Stimulated activated CD8-positive, alpha-beta memory T cell treated with anti-CD3 and anti-CD28 coated beads, Interleukin-12 subunit alpha, Interleukin-12 subunit beta, amount 100 ng/mL, for 24 hours (primary cell): Measurements from ENCODE around the gene MFAP2.
"Not testable (repeated sequence)": the region's sequence is repeated elsewhere in the genome, so short reads cannot be mapped to it uniquely, and the experiment has no call there.

Experiments used
- DNase-seq: peaks from one replicate; pipeline ENCODE4 v3.0.0-alpha.2; 2020; ENCODE audit errors: extremely low read depth

The MFAP2 gene

GRCh38 chr1:16979475-16980327 lies 719 bp downstream of the MFAP2 start:
- DNase-seq, result no peak

- no peak for DNase-seq
Observed at GRCh38 chr1:16978567-16979474, 1.6 kb downstream of the MFAP2 start.

- no peak for DNase-seq
Observed at GRCh38 chr1:16978139-16978538, 2.3 kb downstream of the MFAP2 start.

GRCh38 chr1:16977377-16977776 lies 3.0 kb downstream of the MFAP2 start:
- no peak for DNase-seq

- DNase-seq, result no peak
Observed at GRCh38 chr1:16976966-16977365, 3.5 kb downstream of the MFAP2 start.

GRCh38 chr1:16975838-16976237 lies 4.6 kb downstream of the MFAP2 start:
- DNase-seq, result no peak

- no peak for DNase-seq
Observed at GRCh38 chr1:16975211-16975610, 5.2 kb downstream of the MFAP2 start.

GRCh38 chr1:16973215-16973614 lies 7.2 kb downstream of the MFAP2 start:
- DNase-seq, result no peak

GRCh38 chr1:16972189-16972895 lies 8.1 kb downstream of the MFAP2 start:
- no peak for DNase-seq

- no peak for DNase-seq
Observed at GRCh38 chr1:16971341-16972188, 8.9 kb downstream of the MFAP2 start.

- no peak for DNase-seq
Observed at GRCh38 chr1:16970132-16970910, 10.1 kb downstream of the MFAP2 start.

GRCh38 chr1:16969651-16970050 lies 10.8 kb downstream of the MFAP2 start:
- DNase-seq, result no peak

- no peak for DNase-seq
Observed at GRCh38 chr1:16969057-16969611, 11.3 kb downstream of the MFAP2 start.

- DNase-seq, result no peak
Observed at GRCh38 chr1:16968372-16968771, 12.0 kb downstream of the MFAP2 start.

- no peak for DNase-seq
Observed at GRCh38 chr1:16967962-16968361, 12.5 kb downstream of the MFAP2 start.

GRCh38 chr1:16967095-16967575 lies 13.3 kb downstream of the MFAP2 start:
- no peak for DNase-seq

GRCh38 chr1:16966282-16966681 lies 14.1 kb downstream of the MFAP2 start:
- no peak for DNase-seq

- DNase-seq, result no peak
Observed at GRCh38 chr1:16965486-16966067, 14.8 kb downstream of the MFAP2 start.

GRCh38 chr1:16964169-16964568 lies 16.3 kb downstream of the MFAP2 start:
- not testable (repeated sequence) for DNase-seq
